Measurements from ENCODE around the gene MPC2. TPM values are rescaled to one million over a fixed set of nuclear protein-coding genes. Genes with fewer than 3 reads are reported as not detected.

The MPC2 gene
- total and polyA plus RNA-seq, 2 of the 8 experiments (the other 6 are each of a cell fraction or from before 2014, with no cell fraction given): 18.6 to 40.9 TPM

DNA sequence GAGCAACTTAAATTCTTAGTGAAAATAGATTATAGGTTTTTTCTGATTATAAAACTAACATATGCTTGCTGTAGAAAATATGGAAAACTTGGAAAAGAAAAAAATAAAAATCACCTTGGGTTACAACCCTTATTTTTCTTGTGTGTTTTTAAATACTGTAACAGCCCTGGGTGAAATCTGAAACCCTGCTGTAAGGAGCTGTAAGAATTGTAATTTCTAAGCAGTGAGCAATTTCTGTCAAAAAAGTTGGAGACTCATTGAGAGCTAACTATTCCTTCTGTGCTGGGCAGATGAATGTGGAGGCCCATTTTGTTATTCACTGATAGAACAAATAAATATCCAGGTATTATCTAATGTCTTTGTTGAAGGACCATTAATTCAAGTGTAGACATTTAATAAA is 65.5 kb downstream of the MPC2 start:
- Histone ChIP-seq H4K5ac (ENCODE audit: insufficient read length, low read depth, low read length) (no peak overlapping the region), H3K56ac (replicated peaks; ENCODE audit: insufficient read length, low read depth, low read length) (no peak overlapping the region), H2BK12ac (ENCODE audit: low read depth, low read length) (no peak overlapping the region), H3K27ac (ENCODE audit: low read depth, low read length) (no peak overlapping the region), H3K18ac (ENCODE audit: extremely low read depth, low read length) (no peak overlapping the region), H3K9me3 (ENCODE audit: insufficient read depth in 2 of 2, low read depth in 1 of 2, low read length in 1 of 2) (no peaks in the 10 kb centered on the region), H3K14ac (ENCODE audit: insufficient read length) (no peak overlapping the region), H3K36me3 (ENCODE audit: control insufficient read depth in 2 of 4, insufficient read depth in 4 of 4, low read length in 3 of 4) (no peaks in the 10 kb centered on the region), H2AFZ (ENCODE audit: low read length) (no peak overlapping the region), H2BK20ac (ENCODE audit: low read length) (no peak overlapping the region), H3K79me1 (ENCODE audit: low read depth, low read length) (no peaks in the 10 kb centered on the region), H2BK15ac (ENCODE audit: low read length) (no peak overlapping the region), H4K91ac (replicated peaks; ENCODE audit: insufficient read length, low read length) (no peak overlapping the region), H3K4me1 (replicated peaks in 1 of 4; ENCODE audit: control insufficient read depth in 3 of 4, insufficient read depth in 4 of 4, low read length in 3 of 4) (peaks cover 0 to 6% (median 0%) of the 10 kb centered on the region in 4 experiments; a peak in 2 of 7 replicates), H3K23me2 (ENCODE audit: low read depth, low read length) (no peaks in the 10 kb centered on the region), H3K23ac (ENCODE audit: insufficient read length) (no peak overlapping the region), H3K9ac (replicated peaks in 1 of 4; ENCODE audit: extremely low read depth in 1 of 4, low read depth in 3 of 4, low read length in 3 of 4) (no peak overlapping the region), H2BK120ac (replicated peaks; ENCODE audit: low read depth, low read length) (no peak overlapping the region), H3K4me3 (ENCODE audit: extremely low read depth in 1 of 4, insufficient read depth in 2 of 4, low read depth in 3 of 4, low read length in 4 of 4) (no peak overlapping the region), H3K79me2 (ENCODE audit: control insufficient read depth in 1 of 2, insufficient read depth in 2 of 2, low read length in 2 of 2) (no peaks in the 10 kb centered on the region), H4K20me1 (replicated peaks in 1 of 2; ENCODE audit: control insufficient read depth in 1 of 2, insufficient read depth in 2 of 2, low read length in 2 of 2) (no peaks in the 10 kb centered on the region), H3K4me2 (ENCODE audit: insufficient read depth in 1 of 2, low read depth in 2 of 2, low read length in 2 of 2) (no peak overlapping the region), H2AK5ac (ENCODE audit: low read depth, low read length) (no peak overlapping the region), H2BK5ac (ENCODE audit: low read depth, low read length) (no peak overlapping the region), H3K27me3 (replicated peaks in 1 of 4; ENCODE audit: control insufficient read depth in 3 of 4, extremely low read depth in 1 of 4, insufficient read depth in 3 of 4, low read length in 3 of 4) (no peaks in the 10 kb centered on the region), H3K4ac (replicated peaks; ENCODE audit: insufficient read length, low read depth, low read length) (no peak overlapping the region), H4K8ac (ENCODE audit: extremely low read depth, insufficient read depth, low read length) (no peak overlapping the region)
- ChIA-PET POLR2A (ENCODE audit: partially characterized antibody) (interaction anchor here (0.8 kb wide), 1 partner anchor 10 kb away, joined by 3 read pairs; no protein-coding TSS in a partner anchor), CTCF (ENCODE audit: partially characterized antibody) (interaction anchor here (1.2 to 1.7 kb wide), 2 partner anchors 9 to 16 kb away, joined by 3 to 5 read pairs; no protein-coding TSS in a partner anchor)
- FAIRE-seq (no peak), DNase-seq (ENCODE audit: low read depth in 1 of 2, low spot score in 2 of 2) (no peak)
- TF ChIP-seq BACH1 (IDR thresholded peaks at IDR 0.05; ENCODE audit: low read length) (no peak), EP300 (IDR thresholded peaks at IDR 0.05; ENCODE audit: borderline replicate concordance in 1 of 2, low read depth in 2 of 2, low read length in 2 of 2) (no peak), RAD21 (IDR thresholded peaks at IDR 0.05 in 1 of 2, conservative IDR thresholded peaks at IDR 0.05 in 1 of 2; ENCODE audit: low read depth in 2 of 2, low read length in 2 of 2) (no peak), CTBP2 (IDR thresholded peaks at IDR 0.05; ENCODE audit: borderline replicate concordance, insufficient read depth, insufficient read length, low read length) (no peak), RFX5 (IDR thresholded peaks at IDR 0.05; ENCODE audit: borderline replicate concordance, low read depth, low read length) (no peak), E2F6 (IDR thresholded peaks at IDR 0.05) (no peak), ZNF274 (IDR thresholded peaks at IDR 0.05; ENCODE audit: borderline replicate concordance, extremely low read depth, low read length) (no peak), SP4 (IDR thresholded peaks at IDR 0.05; ENCODE audit: low read length) (no peak), TAF1 (IDR thresholded peaks at IDR 0.05; ENCODE audit: low read depth, low read length) (no peak), SIRT6 (IDR thresholded peaks at IDR 0.05; ENCODE audit: low read length) (no peak), CHD2 (IDR thresholded peaks at IDR 0.05; ENCODE audit: low read length) (no peak), ASH2L (IDR thresholded peaks at IDR 0.05; ENCODE audit: low read length) (no peak), BRCA1 (IDR thresholded peaks at IDR 0.05; ENCODE audit: low read depth, low read length) (no peak), HDAC2 (IDR thresholded peaks at IDR 0.05; ENCODE audit: borderline replicate concordance in 1 of 2, low read depth in 2 of 2, low read length in 2 of 2) (no peak)
